ENCODE results near the gene RAB5A.
"Not testable (repeated sequence)": the region's sequence is repeated elsewhere in the genome, so short reads cannot be mapped to it uniquely, and the experiment has no call there.

Gene RAB5A

GRCh38 chr3:19948226-19948591 lies 1.3 kb downstream of the RAB5A start:
- DNase-seq (ENCODE audit: low spot score) = no peak

GRCh38 chr3:19950316-19950715 lies 3.4 kb downstream of the RAB5A start:
- no peak for DNase-seq (ENCODE audit: low spot score)

GRCh38 chr3:19954676-19955075 lies 7.8 kb downstream of the RAB5A start:
- DNase-seq (ENCODE audit: low spot score) = no peak

GRCh38 chr3:19957354-19957753 lies 10.5 kb downstream of the RAB5A start:
- DNase-seq (ENCODE audit: low spot score) = not testable (repeated sequence)

- DNase-seq (ENCODE audit: low spot score) = no peak
Observed at GRCh38 chr3:19959505-19959904, 12.6 kb downstream of the RAB5A start.

- DNase-seq (ENCODE audit: low spot score) = no peak
Observed at GRCh38 chr3:19960696-19961095, 13.8 kb downstream of the RAB5A start.

GRCh38 chr3:19961960-19962359 lies 15.1 kb downstream of the RAB5A start:
- no peak for DNase-seq (ENCODE audit: low spot score)

GRCh38 chr3:19967208-19967607 lies 20.3 kb downstream of the RAB5A start:
- no peak for DNase-seq (ENCODE audit: low spot score)

GRCh38 chr3:19967812-19968211 lies 20.9 kb downstream of the RAB5A start:
- DNase-seq (ENCODE audit: low spot score) = no peak

- DNase-seq (ENCODE audit: low spot score) = no peak
Observed at GRCh38 chr3:19970327-19970726, 23.4 kb downstream of the RAB5A start.

- DNase-seq (ENCODE audit: low spot score) = no peak
Observed at GRCh38 chr3:19972054-19972453, 25.2 kb downstream of the RAB5A start.

- not testable (repeated sequence) for DNase-seq (ENCODE audit: low spot score)
Observed at GRCh38 chr3:19988904-19989303, 42.0 kb downstream of the RAB5A start.

GRCh38 chr3:19994796-19995195 lies 47.9 kb downstream of the RAB5A start:
- no peak for DNase-seq (ENCODE audit: low spot score)

- DNase-seq (ENCODE audit: low spot score) = no peak
Observed at GRCh38 chr3:19997502-19997901, 50.6 kb downstream of the RAB5A start.

- DNase-seq (ENCODE audit: low spot score) = no peak
Observed at GRCh38 chr3:20001932-20002331, 55.0 kb downstream of the RAB5A start.

- DNase-seq (ENCODE audit: low spot score) = no peak
Observed at GRCh38 chr3:20007960-20008359, 61.1 kb downstream of the RAB5A start.

GRCh38 chr3:20008646-20009045 lies 61.7 kb downstream of the RAB5A start:
- no peak for DNase-seq (ENCODE audit: low spot score)

- no peak for DNase-seq (ENCODE audit: low spot score)
Observed at GRCh38 chr3:20012164-20012563, 65.3 kb downstream of the RAB5A start, which contains the start of gene PP2D1. PP2D1 (minus strand) TSS chr3:20012264; CDS start chr3:20012072, 192 bp downstream.

- DNase-seq (ENCODE audit: low spot score) = no peak
Observed at GRCh38 chr3:20013396-20013795, 66.5 kb downstream of the RAB5A start.

- DNase-seq (ENCODE audit: low spot score) = no peak
Observed at GRCh38 chr3:20015525-20015924, 68.6 kb downstream of the RAB5A start.

GRCh38 chr3:20016076-20016475 lies 69.2 kb downstream of the RAB5A start:
- not testable (repeated sequence) for DNase-seq (ENCODE audit: low spot score)

GRCh38 chr3:20022954-20023622 lies 76.2 kb downstream of the RAB5A start:
- DNase-seq (ENCODE audit: low spot score) = no peak

- no peak for DNase-seq (ENCODE audit: low spot score)
Observed at GRCh38 chr3:20023623-20024405, 76.9 kb downstream of the RAB5A start.

- no peak for DNase-seq (ENCODE audit: low spot score)
Observed at GRCh38 chr3:20027136-20027535, 80.2 kb downstream of the RAB5A start.
